H9 (cell line): ENCODE measurements around the gene SPATA31E1. TPM values are rescaled to one million over a fixed set of nuclear protein-coding genes. Genes with fewer than 3 reads are reported as not detected.

Experiments
- DNase-seq: peaks from one replicate; pipeline ENCODE4 v3.0.0-alpha.2; 2017
- H2AFZ ChIP-seq: one replicate; pipeline ENCODE4 v1.6.1; 2013; ENCODE audit warnings: mild to moderate bottlenecking, low read length, control low read depth, moderate library complexity
- H2AK5ac ChIP-seq: 2 replicates; pipeline ENCODE4 v1.6.1; 2013; ENCODE audit warnings: low read length, control low read depth, mixed read lengths; ENCODE audit not compliant: insufficient read length
- H2BK120ac ChIP-seq: one replicate; pipeline ENCODE4 v1.6.1; 2013; ENCODE audit warnings: low read depth, mild to moderate bottlenecking, low read length, control low read depth, inconsistent platforms; ENCODE audit not compliant: poor library complexity, severe bottlenecking
- H2BK12ac ChIP-seq: 2 replicates; pipeline ENCODE4 v1.6.1; 2013; ENCODE audit warnings: low read length, control low read depth, mixed read lengths, low read depth; ENCODE audit not compliant: insufficient read length
- H2BK15ac ChIP-seq: 2 replicates; pipeline ENCODE4 v1.6.1; 2013; ENCODE audit warnings: low read depth, low read length, control low read depth
- H2BK20ac ChIP-seq: one replicate; pipeline ENCODE4 v1.6.1; 2013; ENCODE audit warnings: low read depth, mild to moderate bottlenecking, low read length, control low read depth, inconsistent platforms; ENCODE audit not compliant: poor library complexity, severe bottlenecking
- H2BK5ac ChIP-seq: 2 replicates; pipeline ENCODE4 v1.6.1; 2013; ENCODE audit warnings: low read length, control low read depth, mixed read lengths; ENCODE audit not compliant: insufficient read length
- H3K14ac ChIP-seq: 2 replicates; pipeline ENCODE4 v1.6.1; 2013; ENCODE audit warnings: low read length, control low read depth; ENCODE audit not compliant: insufficient read depth
- H3K18ac ChIP-seq: 2 replicates; pipeline ENCODE4 v1.6.1; 2013; ENCODE audit warnings: low read depth, mild to moderate bottlenecking, mixed read lengths, low read length, control low read depth; ENCODE audit not compliant: insufficient read length
- H3K23ac ChIP-seq: 2 replicates; pipeline ENCODE4 v1.6.1; 2013; ENCODE audit warnings: low read length, control low read depth, mixed read lengths, low read depth; ENCODE audit not compliant: insufficient read length
- H3K23me2 ChIP-seq: 2 replicates; pipeline ENCODE4 v1.6.1; 2013; ENCODE audit warnings: low read depth, mild to moderate bottlenecking, mixed read lengths, low read length, control low read depth; ENCODE audit not compliant: insufficient read length, poor library complexity, severe bottlenecking
- H3K27ac ChIP-seq: 2 replicates; pipeline ENCODE4 v1.5.1; 2013; ENCODE audit warnings: low read length, control low read depth, mixed read lengths, low read depth; ENCODE audit not compliant: insufficient read length
- H3K27me3 ChIP-seq: 2 replicates; pipeline ENCODE4 v1.6.1; 2013; ENCODE audit warnings: low read length, control low read depth, inconsistent platforms; ENCODE audit not compliant: insufficient read depth
- H3K4ac ChIP-seq: 2 replicates; pipeline ENCODE4 v1.6.1; 2013; ENCODE audit warnings: low read depth, mild to moderate bottlenecking, control low read depth, inconsistent platforms, low read length, moderate library complexity
- H3K4me1 ChIP-seq: 2 replicates; pipeline ENCODE4 v1.6.1; 2013; ENCODE audit warnings: low read length, control low read depth, inconsistent platforms; ENCODE audit not compliant: insufficient read depth
- H3K4me2 ChIP-seq: 2 replicates; pipeline ENCODE4 v1.6.1; 2013; ENCODE audit warnings: low read length, control low read depth, mixed read lengths; ENCODE audit not compliant: insufficient read length, insufficient read depth
- H3K56ac ChIP-seq: 2 replicates; pipeline ENCODE4 v1.6.1; 2013; ENCODE audit warnings: low read depth, mild to moderate bottlenecking, mixed read lengths, low read length, control low read depth; ENCODE audit not compliant: insufficient read length
- H3K79me1 ChIP-seq: 2 replicates; pipeline ENCODE4 v1.6.1; 2013; ENCODE audit warnings: low read depth, mild to moderate bottlenecking, moderate library complexity, low read length, control low read depth, inconsistent platforms; ENCODE audit not compliant: insufficient read depth, poor library complexity, severe bottlenecking
- H3K79me2 ChIP-seq: 2 replicates; pipeline ENCODE4 v1.6.1; 2013; ENCODE audit warnings: low read length, control low read depth, inconsistent platforms; ENCODE audit not compliant: insufficient read depth
- H3K9ac ChIP-seq: 2 replicates; pipeline ENCODE4 v1.6.1; 2013; ENCODE audit warnings: low read length, control low read depth, mixed read lengths; ENCODE audit not compliant: insufficient read length; ENCODE audit errors: extremely low read depth
- H3K9me3 ChIP-seq: one replicate; pipeline ENCODE4 v1.6.1; 2013; ENCODE audit warnings: low read depth, low read length, inconsistent platforms; ENCODE audit not compliant: control insufficient read depth
- H3T11ph ChIP-seq: one replicate; pipeline ENCODE4 v1.6.1; 2013; ENCODE audit warnings: mild to moderate bottlenecking, low read length, control low read depth, inconsistent platforms
- H4K20me1 ChIP-seq: one replicate; pipeline ENCODE4 v1.6.1; 2013; ENCODE audit not compliant: control insufficient read depth, insufficient read length, insufficient read depth
- H4K5ac ChIP-seq: 2 replicates; pipeline ENCODE4 v1.6.1; 2013; ENCODE audit warnings: low read depth, mild to moderate bottlenecking, mixed read lengths, low read length, control low read depth; ENCODE audit not compliant: insufficient read length
- H4K8ac ChIP-seq: replicated peaks from 2 replicates; pipeline ENCODE4 v1.6.1; 2013; ENCODE audit warnings: low read length, control low read depth, mixed read lengths, low read depth; ENCODE audit not compliant: insufficient read length
- H4K91ac ChIP-seq: 2 replicates; pipeline ENCODE4 v1.6.1; 2013; ENCODE audit warnings: low read depth, mild to moderate bottlenecking, moderate library complexity, mixed read lengths, low read length, control low read depth; ENCODE audit not compliant: insufficient read length
- H3K27ac Mint-ChIP-seq, 3 experiments: 2 replicates in 2 of 3; 3 replicates in 1 of 3; pipeline ENCODE4 v1.8.0; 2020 to 2021; ENCODE audit warnings: mixed read lengths in 3 of 3, mild to moderate bottlenecking in 1 of 3, moderate library complexity in 1 of 3
- H3K27me3 Mint-ChIP-seq: 2 replicates; pipeline ENCODE4 v1.8.0; 2021; ENCODE audit warnings: low read depth, mild to moderate bottlenecking, moderate library complexity, mixed read lengths
- H3K36me3 Mint-ChIP-seq, 3 experiments: 2 replicates in 2 of 3; 3 replicates in 1 of 3; pipeline ENCODE4 v1.8.0; 2020 to 2021; ENCODE audit warnings: low read depth in 3 of 3, mixed read lengths in 3 of 3; ENCODE audit not compliant: insufficient read depth in 1 of 3
- H3K4me1 Mint-ChIP-seq, 2 experiments: 2 replicates each; pipeline ENCODE4 v1.8.0; 2020; ENCODE audit warnings: mixed read lengths in 2 of 2
- H3K4me3 Mint-ChIP-seq, 2 experiments: 2 replicates in 1 of 2; 3 replicates in 1 of 2; pipeline ENCODE4 v1.8.0; 2020 to 2021; ENCODE audit warnings: mild to moderate bottlenecking in 2 of 2, mixed read lengths in 2 of 2, moderate library complexity in 1 of 2
- H3K9me3 Mint-ChIP-seq, 2 experiments: 2 replicates in 1 of 2; 3 replicates in 1 of 2; pipeline ENCODE4 v1.8.0; 2020; ENCODE audit warnings: mild to moderate bottlenecking in 2 of 2, mixed read lengths in 2 of 2, moderate library complexity in 1 of 2
- WGBS: extraction: QIAGEN DNeasy Blood & Tissue Kit; methylation state at CpG from one replicate; pipeline ENCODE4 v1.1.7; 2013; ENCODE audit warnings: missing lambda C conversion rate, low lambda C conversion rate, mixed read lengths; ENCODE audit not compliant: insufficient read length; ENCODE audit errors: extremely low coverage; 5-methylcytosine and 5-hydroxymethylcytosine counted together
- total RNA-seq: library from RNA; stranded (reverse); gene quantifications from 2 replicates; pipeline ENCODE4 v1.2.1, GENCODE V29; 2021
- TF ChIP-seq, protein P1 (sequence below): fragments of 200-600 bp; sonication (generic); conservative IDR thresholded peaks from 3 replicates; pipeline ENCODE4 v1.8.0; 2021; ENCODE audit warnings: antibody characterized with exemption, mild to moderate bottlenecking

SPATA31E1 gene
- total RNA-seq, 1 experiment from 2014 or later, result 0.09 TPM

DNA sequence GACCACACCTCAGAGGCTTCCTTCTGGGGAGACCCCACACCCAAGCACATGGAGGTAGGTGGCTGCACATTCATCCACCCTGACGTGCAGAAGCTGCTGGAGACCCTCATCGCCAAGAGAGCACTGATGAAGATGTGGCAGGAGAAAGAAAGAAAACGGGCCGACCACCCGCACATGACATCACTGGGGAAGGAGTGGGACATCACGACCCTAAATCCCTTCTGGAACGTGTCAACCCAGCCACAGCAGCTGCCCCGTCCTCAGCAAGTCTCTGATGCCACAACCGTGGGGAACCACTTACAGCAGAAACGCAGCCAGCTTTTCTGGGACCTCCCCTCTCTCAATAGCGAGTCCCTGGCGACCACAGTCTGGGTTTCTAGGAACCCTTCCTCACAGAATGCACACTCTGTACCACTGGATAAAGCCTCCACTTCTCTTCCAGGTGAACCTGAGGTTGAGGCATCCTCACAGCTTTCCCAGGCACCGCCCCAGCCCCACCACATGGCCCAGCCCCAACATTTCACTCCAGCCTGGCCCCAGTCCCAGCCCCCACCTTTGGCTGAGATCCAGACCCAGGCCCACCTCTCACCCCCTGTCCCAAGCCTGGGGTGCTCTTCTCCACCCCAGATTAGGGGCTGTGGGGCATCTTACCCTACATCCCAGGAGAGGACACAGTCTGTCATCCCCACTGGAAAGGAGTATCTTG, 3.0 kb downstream of the SPATA31E1 start:
- Histone ChIP-seq H4K8ac (no peak overlapping the region), H4K91ac (no peak overlapping the region), H2BK15ac (no peak overlapping the region), H3K4me1 (no peaks in the 10 kb centered on the region), H3K9ac (no peak overlapping the region), H2BK5ac (no peak overlapping the region), H4K20me1 (no peaks in the 10 kb centered on the region), H4K5ac (no peak overlapping the region), H3K14ac (no peak overlapping the region), H3K79me1 (no peaks in the 10 kb centered on the region), H3K4me2 (no peak overlapping the region), H2BK20ac (no peak overlapping the region), H3K27me3 (no peaks in the 10 kb centered on the region), H3K79me2 (no peaks in the 10 kb centered on the region), H2BK120ac (no peak overlapping the region), H3K23ac (no peak overlapping the region), H2AFZ (no peak overlapping the region), H2BK12ac (no peak overlapping the region), H3T11ph (no peak overlapping the region), H3K56ac (no peak overlapping the region), H3K9me3 (no peaks in the 10 kb centered on the region), H3K4ac (no peak overlapping the region), H2AK5ac (no peak overlapping the region), H3K18ac (no peak overlapping the region), H3K23me2 (no peaks in the 10 kb centered on the region), H3K27ac (no peak overlapping the region)
- no CpG with 5 or more reads among the region's 13 CpGs for WGBS
- Mint-ChIP-seq H3K4me1 (peaks cover 8 to 14% of the 10 kb centered on the region in 2 experiments), H3K4me3 (no peak overlapping the region), H3K9me3 (peaks cover 0 to 2% of the 10 kb centered on the region in 2 experiments; a peak in 1 of 5 replicates), H3K27ac (no peak overlapping the region; a peak in 1 of 7 replicates), H3K27me3 (peaks cover 9% of the 10 kb centered on the region), H3K36me3 (no peaks in the 10 kb centered on the region; a peak in 1 of 7 replicates)
- TF ChIP-seq, protein P1, sequence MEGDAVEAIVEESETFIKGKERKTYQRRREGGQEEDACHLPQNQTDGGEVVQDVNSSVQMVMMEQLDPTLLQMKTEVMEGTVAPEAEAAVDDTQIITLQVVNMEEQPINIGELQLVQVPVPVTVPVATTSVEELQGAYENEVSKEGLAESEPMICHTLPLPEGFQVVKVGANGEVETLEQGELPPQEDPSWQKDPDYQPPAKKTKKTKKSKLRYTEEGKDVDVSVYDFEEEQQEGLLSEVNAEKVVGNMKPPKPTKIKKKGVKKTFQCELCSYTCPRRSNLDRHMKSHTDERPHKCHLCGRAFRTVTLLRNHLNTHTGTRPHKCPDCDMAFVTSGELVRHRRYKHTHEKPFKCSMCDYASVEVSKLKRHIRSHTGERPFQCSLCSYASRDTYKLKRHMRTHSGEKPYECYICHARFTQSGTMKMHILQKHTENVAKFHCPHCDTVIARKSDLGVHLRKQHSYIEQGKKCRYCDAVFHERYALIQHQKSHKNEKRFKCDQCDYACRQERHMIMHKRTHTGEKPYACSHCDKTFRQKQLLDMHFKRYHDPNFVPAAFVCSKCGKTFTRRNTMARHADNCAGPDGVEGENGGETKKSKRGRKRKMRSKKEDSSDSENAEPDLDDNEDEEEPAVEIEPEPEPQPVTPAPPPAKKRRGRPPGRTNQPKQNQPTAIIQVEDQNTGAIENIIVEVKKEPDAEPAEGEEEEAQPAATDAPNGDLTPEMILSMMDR, result no peak
- no peak for DNase-seq
